HL-60 (cell line): ENCODE data around the gene ATP5PB.

Source experiments
- TF ChIP-seq, protein P1 (sequence below): IDR thresholded peaks from 2 replicates; pipeline ENCODE4 v1.6.1; 2012; ENCODE audit warnings: low read depth; ENCODE audit not compliant: insufficient replicate concordance
- TF ChIP-seq, protein P2 (sequence below): IDR thresholded peaks from one replicate; pipeline ENCODE4 v1.5.1; 2011; ENCODE audit warnings: low read length, control low read depth, inconsistent platforms; ENCODE audit not compliant: insufficient read depth

DNA sequence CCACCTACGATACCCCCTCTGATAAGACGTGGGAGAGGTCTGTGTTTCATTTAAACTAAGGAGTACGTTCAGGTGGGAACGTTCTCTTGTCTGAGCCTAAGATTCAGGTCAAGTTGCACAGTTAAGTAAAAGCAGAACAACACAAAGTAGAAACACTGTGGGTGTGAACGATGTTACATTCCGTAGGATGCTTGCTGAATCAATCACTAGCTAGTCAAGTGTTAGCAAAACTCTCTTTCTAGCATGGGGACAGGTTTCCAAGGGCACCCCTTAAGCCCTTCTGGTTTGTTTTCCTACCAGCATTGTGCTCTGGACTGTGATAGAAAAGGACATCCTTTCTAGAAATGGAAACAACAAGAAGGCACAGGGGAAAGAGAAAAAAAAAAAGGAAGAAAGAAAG, 37.9 kb downstream of the ATP5PB start:
- TF ChIP-seq, protein P1, sequence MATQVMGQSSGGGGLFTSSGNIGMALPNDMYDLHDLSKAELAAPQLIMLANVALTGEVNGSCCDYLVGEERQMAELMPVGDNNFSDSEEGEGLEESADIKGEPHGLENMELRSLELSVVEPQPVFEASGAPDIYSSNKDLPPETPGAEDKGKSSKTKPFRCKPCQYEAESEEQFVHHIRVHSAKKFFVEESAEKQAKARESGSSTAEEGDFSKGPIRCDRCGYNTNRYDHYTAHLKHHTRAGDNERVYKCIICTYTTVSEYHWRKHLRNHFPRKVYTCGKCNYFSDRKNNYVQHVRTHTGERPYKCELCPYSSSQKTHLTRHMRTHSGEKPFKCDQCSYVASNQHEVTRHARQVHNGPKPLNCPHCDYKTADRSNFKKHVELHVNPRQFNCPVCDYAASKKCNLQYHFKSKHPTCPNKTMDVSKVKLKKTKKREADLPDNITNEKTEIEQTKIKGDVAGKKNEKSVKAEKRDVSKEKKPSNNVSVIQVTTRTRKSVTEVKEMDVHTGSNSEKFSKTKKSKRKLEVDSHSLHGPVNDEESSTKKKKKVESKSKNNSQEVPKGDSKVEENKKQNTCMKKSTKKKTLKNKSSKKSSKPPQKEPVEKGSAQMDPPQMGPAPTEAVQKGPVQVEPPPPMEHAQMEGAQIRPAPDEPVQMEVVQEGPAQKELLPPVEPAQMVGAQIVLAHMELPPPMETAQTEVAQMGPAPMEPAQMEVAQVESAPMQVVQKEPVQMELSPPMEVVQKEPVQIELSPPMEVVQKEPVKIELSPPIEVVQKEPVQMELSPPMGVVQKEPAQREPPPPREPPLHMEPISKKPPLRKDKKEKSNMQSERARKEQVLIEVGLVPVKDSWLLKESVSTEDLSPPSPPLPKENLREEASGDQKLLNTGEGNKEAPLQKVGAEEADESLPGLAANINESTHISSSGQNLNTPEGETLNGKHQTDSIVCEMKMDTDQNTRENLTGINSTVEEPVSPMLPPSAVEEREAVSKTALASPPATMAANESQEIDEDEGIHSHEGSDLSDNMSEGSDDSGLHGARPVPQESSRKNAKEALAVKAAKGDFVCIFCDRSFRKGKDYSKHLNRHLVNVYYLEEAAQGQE: no peak
- TF ChIP-seq, protein P2, sequence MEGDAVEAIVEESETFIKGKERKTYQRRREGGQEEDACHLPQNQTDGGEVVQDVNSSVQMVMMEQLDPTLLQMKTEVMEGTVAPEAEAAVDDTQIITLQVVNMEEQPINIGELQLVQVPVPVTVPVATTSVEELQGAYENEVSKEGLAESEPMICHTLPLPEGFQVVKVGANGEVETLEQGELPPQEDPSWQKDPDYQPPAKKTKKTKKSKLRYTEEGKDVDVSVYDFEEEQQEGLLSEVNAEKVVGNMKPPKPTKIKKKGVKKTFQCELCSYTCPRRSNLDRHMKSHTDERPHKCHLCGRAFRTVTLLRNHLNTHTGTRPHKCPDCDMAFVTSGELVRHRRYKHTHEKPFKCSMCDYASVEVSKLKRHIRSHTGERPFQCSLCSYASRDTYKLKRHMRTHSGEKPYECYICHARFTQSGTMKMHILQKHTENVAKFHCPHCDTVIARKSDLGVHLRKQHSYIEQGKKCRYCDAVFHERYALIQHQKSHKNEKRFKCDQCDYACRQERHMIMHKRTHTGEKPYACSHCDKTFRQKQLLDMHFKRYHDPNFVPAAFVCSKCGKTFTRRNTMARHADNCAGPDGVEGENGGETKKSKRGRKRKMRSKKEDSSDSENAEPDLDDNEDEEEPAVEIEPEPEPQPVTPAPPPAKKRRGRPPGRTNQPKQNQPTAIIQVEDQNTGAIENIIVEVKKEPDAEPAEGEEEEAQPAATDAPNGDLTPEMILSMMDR: no peak
